Neutrophil (primary cell): ENCODE data around the gene GADL1.

Experiments used
- H3K27ac ChIP-seq: fragments of 200-600 bp; sonication (generic); 2 replicates; pipeline ENCODE4 v1.5.1; 2016; ENCODE audit warnings: mild to moderate bottlenecking, moderate library complexity
- H3K27me3 ChIP-seq: fragments of 200-600 bp; sonication (generic); 2 replicates; pipeline ENCODE4 v1.6.0; 2016; ENCODE audit warnings: mild to moderate bottlenecking
- H3K36me3 ChIP-seq: fragments of 200-600 bp; sonication (generic); 2 replicates; pipeline ENCODE4 v1.5.1; 2017
- H3K4me1 ChIP-seq, 2 experiments: fragments of 200-600 bp in 1 of 2; sonication (generic) in 1 of 2; 1 replicate in 1 of 2; 2 replicates in 1 of 2; pipeline versions ENCODE4 v1.5.1 to v1.6.1; 2013 to 2016; ENCODE audit warnings: low read depth in 1 of 2, low read length in 1 of 2, mild to moderate bottlenecking in 1 of 2, moderate library complexity in 1 of 2; ENCODE audit not compliant: control insufficient read depth in 1 of 2, insufficient read depth in 1 of 2
- H3K4me3 ChIP-seq, 2 experiments: fragments of 200-600 bp in 1 of 2; sonication (generic) in 1 of 2; 1 replicate in 1 of 2; 2 replicates in 1 of 2; pipeline ENCODE4 v1.5.1; 2013 to 2016; ENCODE audit warnings: low read depth in 1 of 2, low read length in 1 of 2, mild to moderate bottlenecking in 1 of 2, moderate library complexity in 1 of 2
- H3K9me3 ChIP-seq: fragments of 200-600 bp; sonication (generic); 2 replicates; pipeline ENCODE4 v1.5.1; 2016
- TF ChIP-seq, protein P1 (sequence below): fragments of 200-600 bp; sonication (generic); IDR thresholded peaks from 2 replicates; pipeline ENCODE4 v1.5.1; 2016; ENCODE audit warnings: antibody characterized with exemption

Gene GADL1

DNA sequence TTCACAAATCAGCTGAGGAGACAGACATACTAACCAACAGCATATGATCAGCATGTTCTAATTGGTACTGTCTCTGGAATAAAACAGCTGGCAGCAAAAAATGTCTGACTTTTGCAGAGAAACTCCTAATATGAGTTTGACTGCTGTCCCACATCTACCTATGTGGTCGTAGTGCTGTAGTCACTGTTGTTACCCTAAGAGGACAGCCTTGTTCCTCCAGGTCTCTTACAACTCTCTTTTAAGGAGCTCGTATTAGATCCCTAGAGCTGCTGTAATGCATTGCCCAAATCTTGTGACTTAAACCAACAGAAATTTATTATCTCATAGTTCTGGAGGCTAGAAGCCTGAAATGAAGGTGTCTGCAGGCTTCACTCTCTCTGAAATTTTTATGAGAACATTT lies 195.9 kb downstream of the GADL1 start:
- peaks cover 65% of the 10 kb centered on the region for H3K36me3 ChIP-seq
- H3K9me3 ChIP-seq = no peaks in the 10 kb centered on the region
- peak overlapping the region; percentile 23 for H3K27ac ChIP-seq
- TF ChIP-seq, protein P1, sequence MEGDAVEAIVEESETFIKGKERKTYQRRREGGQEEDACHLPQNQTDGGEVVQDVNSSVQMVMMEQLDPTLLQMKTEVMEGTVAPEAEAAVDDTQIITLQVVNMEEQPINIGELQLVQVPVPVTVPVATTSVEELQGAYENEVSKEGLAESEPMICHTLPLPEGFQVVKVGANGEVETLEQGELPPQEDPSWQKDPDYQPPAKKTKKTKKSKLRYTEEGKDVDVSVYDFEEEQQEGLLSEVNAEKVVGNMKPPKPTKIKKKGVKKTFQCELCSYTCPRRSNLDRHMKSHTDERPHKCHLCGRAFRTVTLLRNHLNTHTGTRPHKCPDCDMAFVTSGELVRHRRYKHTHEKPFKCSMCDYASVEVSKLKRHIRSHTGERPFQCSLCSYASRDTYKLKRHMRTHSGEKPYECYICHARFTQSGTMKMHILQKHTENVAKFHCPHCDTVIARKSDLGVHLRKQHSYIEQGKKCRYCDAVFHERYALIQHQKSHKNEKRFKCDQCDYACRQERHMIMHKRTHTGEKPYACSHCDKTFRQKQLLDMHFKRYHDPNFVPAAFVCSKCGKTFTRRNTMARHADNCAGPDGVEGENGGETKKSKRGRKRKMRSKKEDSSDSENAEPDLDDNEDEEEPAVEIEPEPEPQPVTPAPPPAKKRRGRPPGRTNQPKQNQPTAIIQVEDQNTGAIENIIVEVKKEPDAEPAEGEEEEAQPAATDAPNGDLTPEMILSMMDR = no peak
- H3K4me3 ChIP-seq = no peak overlapping the region
- H3K27me3 ChIP-seq = no peaks in the 10 kb centered on the region
- H3K4me1 ChIP-seq = no peaks in the 10 kb centered on the region

GRCh38 chr3:30696896-30697295 lies 197.6 kb downstream of the GADL1 start:
- H3K27ac ChIP-seq = no peak overlapping the region
- H3K4me3 ChIP-seq = no peak overlapping the region
- H3K36me3 ChIP-seq = peaks cover 81% of the 10 kb centered on the region

GRCh38 chr3:30696403-30696819 lies 198.1 kb downstream of the GADL1 start:
- Histone ChIP-seq H3K36me3 (peaks cover 86% of the 10 kb centered on the region), H3K27ac (peak overlapping the region; percentile 9), H3K4me1 (no peaks in the 10 kb centered on the region), H3K9me3 (no peaks in the 10 kb centered on the region), H3K27me3 (no peaks in the 10 kb centered on the region), H3K4me3 (no peak overlapping the region)
- TF ChIP-seq, protein P1 = no peak

More at GRCh38 chr3:30696896-30697295, 197.6 kb downstream of the GADL1 start:
- TF ChIP-seq, protein P1 = no peak
- Histone ChIP-seq H3K9me3 (no peaks in the 10 kb centered on the region), H3K27me3 (no peaks in the 10 kb centered on the region), H3K4me1 (no peaks in the 10 kb centered on the region)

GRCh38 chr3:30695302-30696061 lies 199.0 kb downstream of the GADL1 start:
- TF ChIP-seq, protein P1 = no peak
- peak overlapping the region; percentile 8 for H3K27ac ChIP-seq
- H3K27me3 ChIP-seq = no peaks in the 10 kb centered on the region
- H3K4me1 ChIP-seq = no peaks in the 10 kb centered on the region
- H3K36me3 ChIP-seq = peaks cover 95% of the 10 kb centered on the region
- no peak overlapping the region for H3K4me3 ChIP-seq
- no peaks in the 10 kb centered on the region for H3K9me3 ChIP-seq

- Histone ChIP-seq H3K27ac (peak overlapping the region; percentile 8), H3K9me3 (no peaks in the 10 kb centered on the region), H3K4me1 (no peaks in the 10 kb centered on the region), H3K27me3 (no peaks in the 10 kb centered on the region), H3K4me3 (no peak overlapping the region), H3K36me3 (peaks cover 99% of the 10 kb centered on the region)
- TF ChIP-seq, protein P1 = no peak
Observed at GRCh38 chr3:30694668-30695067, 199.8 kb downstream of the GADL1 start.
